ENCODE data around the gene MROH2A.
"Not testable (repeated sequence)": the region's sequence is repeated elsewhere in the genome, so short reads cannot be mapped to it uniquely, and the experiment has no call there.

MROH2A gene

GRCh38 chr2:233857511-233858141 is 79.5 kb downstream of the MROH2A start:
- peak; percentile 52 to 65 for DNase-seq

- no peak for DNase-seq
Observed at GRCh38 chr2:233858331-233858730, 80.2 kb downstream of the MROH2A start.

- DNase-seq = no peak
Observed at GRCh38 chr2:233862261-233862768, 84.2 kb downstream of the MROH2A start.

GRCh38 chr2:233865838-233866237 is 87.7 kb downstream of the MROH2A start:
- no peak for DNase-seq

GRCh38 chr2:233866479-233866878 is 88.3 kb downstream of the MROH2A start:
- DNase-seq = no peak

GRCh38 chr2:233867993-233868532 is 89.9 kb downstream of the MROH2A start, which contains the start of gene MSL3B:
Gene MSL3B (minus strand): TSS chr2:233868386.
- DNase-seq = peak; percentile 40 to 56

GRCh38 chr2:233871432-233871831 is 93.3 kb downstream of the MROH2A start:
- DNase-seq = no peak

- DNase-seq = not testable (repeated sequence)
Observed at GRCh38 chr2:233872125-233872524, 94.0 kb downstream of the MROH2A start.

- no peak for DNase-seq
Observed at GRCh38 chr2:233882353-233882752, 104.2 kb downstream of the MROH2A start.

Measured in stimulated activated CD4-positive, alpha-beta T cell treated with anti-CD3 and anti-CD28 coated beads, Interleukin-2, amount 100 ng/mL, for 48 hours (primary cell).